ENCODE measurements around the gene IMP3.

- TF ChIP-seq CTCF (IDR thresholded peaks at IDR 0.05; ENCODE audit: low read depth, low read length, missing input control) (no peak), HNF4A (conservative IDR thresholded peaks at IDR 0.05) (peak; percentile 91)
These were observed 774 bp downstream of the IMP3 start for GRCh38 chr15:75639191-75639708.
